NCI-H1417 treated with DMSO at 0.1 percent for 48 hours (cell line): ENCODE results near the gene MFSD12.

Experiments
- DNase-seq: peaks from one replicate; lab custom pipeline; 2025; lab: John Stamatoyannopoulos, UW

Gene MFSD12

GRCh38 chr19:3506384-3507340 lies 50.7 kb downstream of the MFSD12 start:
- no peak for DNase-seq

GRCh38 chr19:3505598-3506383 lies 51.6 kb downstream of the MFSD12 start, which contains the start of gene FZR1:
Gene FZR1 (plus strand): TSS chr19:3506311. CDS start chr19:3522990, 16,679 bp downstream.
- DNase-seq, result peak; percentile 99

GRCh38 chr19:3504735-3505134 lies 52.7 kb downstream of the MFSD12 start:
- DNase-seq, result no peak

GRCh38 chr19:3503036-3503572 lies 54.3 kb downstream of the MFSD12 start:
- no peak for DNase-seq

GRCh38 chr19:3501780-3502179 lies 55.6 kb downstream of the MFSD12 start:
- no peak for DNase-seq

- DNase-seq, result peak; percentile 96
These were observed 56.8 kb downstream of the MFSD12 start, which contains the start of gene DOHH for GRCh38 chr19:3500429-3501101. Gene DOHH (minus strand): TSS chr19:3500674. CDS start chr19:3496814, 3,860 bp downstream.

- no peak for DNase-seq
These were observed 57.5 kb downstream of the MFSD12 start for GRCh38 chr19:3499738-3500428.

- no peak for DNase-seq
These were observed 59.4 kb downstream of the MFSD12 start for GRCh38 chr19:3497757-3498520.

GRCh38 chr19:3496392-3497273 lies 60.8 kb downstream of the MFSD12 start:
- no peak for DNase-seq

GRCh38 chr19:3494559-3494958 lies 62.8 kb downstream of the MFSD12 start:
- no peak for DNase-seq
